ENCODE measurements around the gene DPF1. TPM values are rescaled to one million over a fixed set of nuclear protein-coding genes. Genes with fewer than 3 reads are reported as not detected.

Gene DPF1
- total RNA-seq, 2 donors from 2014 or later = 3.3 to 4.5 TPM

DNA sequence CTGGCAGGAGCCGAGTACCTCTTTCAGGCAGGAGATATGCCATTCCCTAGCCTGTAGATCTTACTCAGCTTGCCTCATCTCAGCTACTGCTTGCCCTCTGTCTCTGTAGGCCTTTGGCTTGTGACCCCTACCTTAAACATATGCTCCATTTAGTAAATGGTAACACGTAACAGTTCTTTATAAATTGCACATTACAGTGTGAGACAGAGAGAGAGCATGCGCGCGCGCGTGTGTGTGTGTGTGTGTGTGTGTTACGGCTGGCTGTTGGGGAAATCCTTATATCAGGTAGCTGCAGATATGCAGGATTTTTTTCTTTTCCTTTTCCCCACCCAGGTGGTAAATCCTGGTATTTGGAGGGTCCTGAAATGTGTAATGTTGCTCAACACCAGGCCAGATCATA lies 44.5 kb upstream of the DPF1 start:
- H3K27ac Mint-ChIP-seq = peak overlapping the region; percentile 88
- peaks cover 11% of the 10 kb centered on the region for H3K4me1 ChIP-seq (ENCODE audit: control insufficient read depth, insufficient read depth, low read length)
- H3K27me3 Mint-ChIP-seq (ENCODE audit: insufficient read depth) = no peaks in the 10 kb centered on the region

DNA sequence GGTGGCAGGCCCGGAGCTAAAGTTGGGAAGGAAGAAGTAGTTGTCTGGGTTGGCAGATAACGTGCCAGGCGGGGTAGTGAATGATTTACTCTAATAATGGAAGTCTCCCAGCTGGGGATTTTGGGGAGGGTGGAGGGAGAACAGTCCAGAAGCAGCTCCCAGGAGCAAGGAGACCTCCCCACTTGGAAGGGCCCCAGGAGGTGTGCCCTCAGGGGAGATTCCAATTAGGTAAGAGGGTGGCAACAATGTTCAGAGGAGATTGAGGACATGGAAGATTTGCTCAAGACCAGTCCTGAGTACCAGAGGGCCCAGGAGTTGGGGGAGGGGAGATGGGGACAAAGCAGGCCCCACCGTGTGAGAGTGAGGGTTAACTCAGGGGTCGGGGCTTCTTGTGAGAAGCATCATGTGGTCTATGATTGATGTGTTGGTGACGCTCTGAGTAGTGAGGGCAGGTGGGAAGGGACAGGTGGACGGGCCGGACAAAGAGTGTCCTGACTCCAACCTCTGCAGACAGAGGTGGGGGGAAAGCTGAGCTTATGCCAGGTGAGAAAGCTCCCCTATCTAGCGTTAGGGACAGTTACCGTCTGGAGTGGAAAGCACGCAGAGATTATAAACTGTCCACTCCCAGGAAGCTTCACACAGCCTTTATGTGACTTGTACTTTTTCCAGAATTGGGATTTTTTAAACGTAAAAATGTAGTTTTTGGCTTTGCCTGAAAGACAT lies 43.9 kb upstream of the DPF1 start:
- DNase-seq = no peak
- Mint-ChIP-seq H3K27ac (peak overlapping the region; percentile 88), H3K36me3 (ENCODE audit: low read depth) (peaks cover 5% of the 10 kb centered on the region), H3K9me3 (no peaks in the 10 kb centered on the region), H3K4me1 (peaks cover 74% of the 10 kb centered on the region), H3K4me3 (peak overlapping the region; percentile 99), H3K27me3 (ENCODE audit: insufficient read depth) (no peaks in the 10 kb centered on the region)
- peaks cover 3% of the 10 kb centered on the region for H3K36me3 ChIP-seq (ENCODE audit: control insufficient read depth, insufficient read depth, low read length)
- H3K4me1 ChIP-seq (ENCODE audit: control insufficient read depth, insufficient read depth, low read length) = peaks cover 8% of the 10 kb centered on the region
- 80 to 85% methylated on average over 8 to 12 of the region's 12 CpGs for WGBS, 2 experiments (ENCODE audit: insufficient coverage in 1 of 2, insufficient read length in 1 of 2)
- no peak overlapping the region for H3K27ac ChIP-seq (ENCODE audit: low read depth, low read length)
- H3K4me3 ChIP-seq (ENCODE audit: low read length) = peak overlapping the region; percentile 98
- H3K9me3 ChIP-seq (ENCODE audit: control insufficient read depth, low read length) = no peaks in the 10 kb centered on the region
- TF ChIP-seq, protein P1, sequence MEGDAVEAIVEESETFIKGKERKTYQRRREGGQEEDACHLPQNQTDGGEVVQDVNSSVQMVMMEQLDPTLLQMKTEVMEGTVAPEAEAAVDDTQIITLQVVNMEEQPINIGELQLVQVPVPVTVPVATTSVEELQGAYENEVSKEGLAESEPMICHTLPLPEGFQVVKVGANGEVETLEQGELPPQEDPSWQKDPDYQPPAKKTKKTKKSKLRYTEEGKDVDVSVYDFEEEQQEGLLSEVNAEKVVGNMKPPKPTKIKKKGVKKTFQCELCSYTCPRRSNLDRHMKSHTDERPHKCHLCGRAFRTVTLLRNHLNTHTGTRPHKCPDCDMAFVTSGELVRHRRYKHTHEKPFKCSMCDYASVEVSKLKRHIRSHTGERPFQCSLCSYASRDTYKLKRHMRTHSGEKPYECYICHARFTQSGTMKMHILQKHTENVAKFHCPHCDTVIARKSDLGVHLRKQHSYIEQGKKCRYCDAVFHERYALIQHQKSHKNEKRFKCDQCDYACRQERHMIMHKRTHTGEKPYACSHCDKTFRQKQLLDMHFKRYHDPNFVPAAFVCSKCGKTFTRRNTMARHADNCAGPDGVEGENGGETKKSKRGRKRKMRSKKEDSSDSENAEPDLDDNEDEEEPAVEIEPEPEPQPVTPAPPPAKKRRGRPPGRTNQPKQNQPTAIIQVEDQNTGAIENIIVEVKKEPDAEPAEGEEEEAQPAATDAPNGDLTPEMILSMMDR (conservative IDR thresholded peaks at IDR 0.05) = no peak
- H3K9ac ChIP-seq (ENCODE audit: extremely low read depth, low read length, poor library complexity, severe bottlenecking) = no peak overlapping the region
- H3K27me3 ChIP-seq (ENCODE audit: control insufficient read depth, insufficient read depth, low read length, poor library complexity, severe bottlenecking) = no peaks in the 10 kb centered on the region

More for the DNA sequence above, 44.5 kb upstream of the DPF1 start:
- 73 to 86% methylated on average over 1 to 7 of the region's 8 CpGs for WGBS, 2 experiments (ENCODE audit: insufficient coverage in 1 of 2, insufficient read length in 1 of 2)
- Mint-ChIP-seq H3K9me3 (no peaks in the 10 kb centered on the region), H3K4me3 (no peak overlapping the region), H3K4me1 (peaks cover 75% of the 10 kb centered on the region), H3K36me3 (ENCODE audit: low read depth) (peaks cover 5% of the 10 kb centered on the region)
- no peak for DNase-seq
- Histone ChIP-seq H3K36me3 (ENCODE audit: control insufficient read depth, insufficient read depth, low read length) (peaks cover 3% of the 10 kb centered on the region), H3K9ac (ENCODE audit: extremely low read depth, low read length, poor library complexity, severe bottlenecking) (no peak overlapping the region), H3K27ac (ENCODE audit: low read depth, low read length) (no peak overlapping the region), H3K4me3 (ENCODE audit: low read length) (peak overlapping the region; percentile 98), H3K9me3 (ENCODE audit: control insufficient read depth, low read length) (no peaks in the 10 kb centered on the region), H3K27me3 (ENCODE audit: control insufficient read depth, insufficient read depth, low read length, poor library complexity, severe bottlenecking) (no peaks in the 10 kb centered on the region)
- TF ChIP-seq, protein P1 (conservative IDR thresholded peaks at IDR 0.05) = no peak

DNA sequence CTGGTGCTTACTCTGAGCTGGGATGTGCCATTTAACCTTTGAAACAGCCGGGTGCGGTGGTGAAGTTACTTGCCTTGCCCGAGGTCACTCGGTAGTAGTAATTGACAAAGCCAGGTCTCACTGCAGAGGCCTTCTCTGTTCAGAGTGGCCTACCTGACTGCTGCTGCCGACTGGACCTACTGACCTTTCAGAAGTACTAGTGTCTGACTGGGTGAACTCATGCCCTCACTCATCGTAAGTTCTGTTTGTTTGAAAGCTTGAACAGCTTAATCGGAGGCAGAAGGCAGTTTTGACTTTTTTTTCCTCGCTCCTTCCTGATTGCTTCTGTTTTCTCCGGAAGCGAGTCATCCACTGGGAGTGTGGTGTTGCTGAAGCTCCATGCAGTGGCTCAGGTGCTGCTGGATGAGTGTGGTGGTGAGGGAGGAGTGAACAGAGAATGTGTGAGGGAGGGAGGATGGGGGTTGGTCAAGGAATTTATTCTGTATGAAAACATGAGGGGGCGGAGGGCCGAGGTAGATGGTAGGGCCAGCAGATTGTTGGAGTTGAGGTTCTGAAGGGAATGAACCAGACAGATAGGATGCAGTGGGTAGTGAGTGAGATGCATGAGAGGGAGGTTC lies 43.1 kb upstream of the DPF1 start:
- no peaks in the 10 kb centered on the region for H3K27me3 ChIP-seq (ENCODE audit: control insufficient read depth, insufficient read depth, low read length, poor library complexity, severe bottlenecking)
- peaks cover 71% of the 10 kb centered on the region for H3K4me1 Mint-ChIP-seq
- peak overlapping the region; percentile 88 for H3K27ac Mint-ChIP-seq
- no peak overlapping the region for H3K27ac ChIP-seq (ENCODE audit: low read depth, low read length)
- TF ChIP-seq, protein P1 (conservative IDR thresholded peaks at IDR 0.05) = no peak
- H3K9ac ChIP-seq (ENCODE audit: extremely low read depth, low read length, poor library complexity, severe bottlenecking) = peak overlapping the region; percentile 50
- 71 to 81% methylated on average over 12 of the region's 12 CpGs for WGBS, 2 experiments (ENCODE audit: insufficient coverage in 1 of 2, insufficient read length in 1 of 2)
- H3K36me3 ChIP-seq (ENCODE audit: control insufficient read depth, insufficient read depth, low read length) = no peaks in the 10 kb centered on the region
- H3K9me3 Mint-ChIP-seq = no peaks in the 10 kb centered on the region
- peaks cover 8% of the 10 kb centered on the region for H3K4me1 ChIP-seq (ENCODE audit: control insufficient read depth, insufficient read depth, low read length)
- peaks cover 5% of the 10 kb centered on the region for H3K36me3 Mint-ChIP-seq (ENCODE audit: low read depth)
- H3K27me3 Mint-ChIP-seq (ENCODE audit: insufficient read depth) = no peaks in the 10 kb centered on the region
- peak overlapping the region; percentile 98 for H3K4me3 ChIP-seq (ENCODE audit: low read length)
- DNase-seq = no peak
- H3K4me3 Mint-ChIP-seq = peak overlapping the region; percentile 99
- H3K9me3 ChIP-seq (ENCODE audit: control insufficient read depth, low read length) = no peaks in the 10 kb centered on the region

All from endodermal cell (in vitro differentiated cells).